Measurements from ENCODE around the gene TTR. TPM values are rescaled to one million over a fixed set of nuclear protein-coding genes. Genes with fewer than 3 reads are reported as not detected.

TTR gene
- total and polyA plus RNA-seq, 2 of the 4 experiments (the other 2 are of a cell fraction): not detected

DNA sequence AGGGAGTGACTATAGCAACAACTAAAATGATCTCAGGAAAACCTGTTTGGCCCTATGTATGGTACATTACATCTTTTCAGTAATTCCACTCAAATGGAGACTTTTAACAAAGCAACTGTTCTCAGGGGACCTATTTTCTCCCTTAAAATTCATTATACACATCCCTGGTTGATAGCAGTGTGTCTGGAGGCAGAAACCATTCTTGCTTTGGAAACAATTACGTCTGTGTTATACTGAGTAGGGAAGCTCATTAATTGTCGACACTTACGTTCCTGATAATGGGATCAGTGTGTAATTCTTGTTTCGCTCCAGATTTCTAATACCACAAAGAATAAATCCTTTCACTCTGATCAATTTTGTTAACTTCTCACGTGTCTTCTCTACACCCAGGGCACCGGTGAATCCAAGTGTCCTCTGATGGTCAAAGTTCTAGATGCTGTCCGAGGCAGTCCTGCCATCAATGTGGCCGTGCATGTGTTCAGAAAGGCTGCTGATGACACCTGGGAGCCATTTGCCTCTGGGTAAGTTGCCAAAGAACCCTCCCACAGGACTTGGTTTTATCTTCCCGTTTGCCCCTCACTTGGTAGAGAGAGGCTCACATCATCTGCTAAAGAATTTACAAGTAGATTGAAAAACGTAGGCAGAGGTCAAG lies 955 bp downstream of the TTR start:
- no peak overlapping the region for H3K9ac ChIP-seq (ENCODE audit: low read depth, low read length)
- no peaks in the 10 kb centered on the region for H4K20me1 ChIP-seq (ENCODE audit: insufficient read depth, low read length)
- H3K79me1 ChIP-seq (ENCODE audit: low read depth in 1 of 2, low read length in 2 of 2): no peaks in the 10 kb centered on the region
- H2AFZ ChIP-seq (replicated peaks; ENCODE audit: low read length, poor library complexity): no peak overlapping the region
- H3K56ac ChIP-seq (ENCODE audit: extremely low read depth, insufficient read depth, low read length): no peak overlapping the region
- no peak overlapping the region for H4K8ac ChIP-seq (ENCODE audit: low read depth in 2 of 2, low read length in 2 of 2)
- H2BK20ac ChIP-seq (ENCODE audit: low read depth, low read length): no peak overlapping the region
- no peak overlapping the region for H4K91ac ChIP-seq (ENCODE audit: insufficient read depth, low read depth, low read length)
- H3K27ac ChIP-seq (ENCODE audit: insufficient read depth, low read length): no peak overlapping the region
- ATAC-seq (ENCODE audit: low read depth) (no peak), DNase-seq (no peak)
- no peak overlapping the region for H3K14ac ChIP-seq (replicated peaks; ENCODE audit: low read depth, low read length)
- no peaks in the 10 kb centered on the region for H3K27me3 ChIP-seq (ENCODE audit: control insufficient read depth, insufficient read depth, low read length)
- intact Hi-C loops (cut with micrococcal nuclease) (no loop called here), in situ Hi-C loops (cut with MboI; ENCODE audit: low sequenced_read_pairs) (no loop called here), dilution Hi-C loops (cut with HindIII; ENCODE audit: low sequenced_read_pairs, unreplicated experiment) (no loop called here)
- POLR2A ChIA-PET (ENCODE audit: unreplicated experiment): no interaction called here
- CTCF ChIA-PET: no interaction called here
- no peak overlapping the region for H3K18ac ChIP-seq (ENCODE audit: low read depth, low read length)
- no peak overlapping the region for H2AK9ac ChIP-seq (replicated peaks; ENCODE audit: low read depth, low read length, poor library complexity)
- H3K4me1 ChIP-seq (ENCODE audit: control insufficient read depth, insufficient read depth, low read length): no peaks in the 10 kb centered on the region
- no peak overlapping the region for H4K5ac ChIP-seq (ENCODE audit: low read depth, low read length)
- H3K36me3 ChIP-seq (ENCODE audit: control insufficient read depth, insufficient read depth, low read length): no peaks in the 10 kb centered on the region
- H3K4ac ChIP-seq (ENCODE audit: low read depth, low read length): no peak overlapping the region
- no peak overlapping the region for H3K4me2 ChIP-seq (ENCODE audit: low read depth, low read length)
- no TSS peak for BruUV-seq (replicated peaks)
- H2BK15ac ChIP-seq (ENCODE audit: low read depth, low read length): no peak overlapping the region
- H3K9me1 ChIP-seq (ENCODE audit: insufficient read depth, low read length): no peaks in the 10 kb centered on the region
- no peaks in the 10 kb centered on the region for H3K9me3 ChIP-seq (ENCODE audit: control insufficient read depth, insufficient read depth, low read length)
- H3K23ac ChIP-seq (ENCODE audit: low read depth, low read length): no peak overlapping the region
- 40% methylated on average over 1 of the region's 10 CpGs; no CpG with 5 or more reads in 1 of the 2 experiments for WGBS, 2 experiments (ENCODE audit: extremely low coverage in 2 of 2, insufficient read length in 1 of 2)
- no peak overlapping the region for H3K4me3 ChIP-seq (ENCODE audit: insufficient read depth, low read depth, low read length)
- no peak overlapping the region for H2BK120ac ChIP-seq (ENCODE audit: low read depth, low read length)
- no peak overlapping the region for H2BK5ac ChIP-seq (ENCODE audit: low read depth, low read length, poor library complexity, severe bottlenecking)
- no peak overlapping the region for H2AK5ac ChIP-seq (ENCODE audit: low read depth, low read length)
- TF ChIP-seq CHD1 (IDR thresholded peaks at IDR 0.05; ENCODE audit: low read depth, low read length): no peak
